Non-pigmented ciliary epithelial cell (primary cell): Measurements from ENCODE around the gene MAP2K7.
"Not testable (repeated sequence)": the region's sequence is repeated elsewhere in the genome, so short reads cannot be mapped to it uniquely, and the experiment has no call there.

Experiments
- DNase-seq: peaks from one replicate; pipeline ENCODE4 v3.0.0-alpha.2; 2010; ENCODE audit warnings: low read depth

Gene MAP2K7

DNA sequence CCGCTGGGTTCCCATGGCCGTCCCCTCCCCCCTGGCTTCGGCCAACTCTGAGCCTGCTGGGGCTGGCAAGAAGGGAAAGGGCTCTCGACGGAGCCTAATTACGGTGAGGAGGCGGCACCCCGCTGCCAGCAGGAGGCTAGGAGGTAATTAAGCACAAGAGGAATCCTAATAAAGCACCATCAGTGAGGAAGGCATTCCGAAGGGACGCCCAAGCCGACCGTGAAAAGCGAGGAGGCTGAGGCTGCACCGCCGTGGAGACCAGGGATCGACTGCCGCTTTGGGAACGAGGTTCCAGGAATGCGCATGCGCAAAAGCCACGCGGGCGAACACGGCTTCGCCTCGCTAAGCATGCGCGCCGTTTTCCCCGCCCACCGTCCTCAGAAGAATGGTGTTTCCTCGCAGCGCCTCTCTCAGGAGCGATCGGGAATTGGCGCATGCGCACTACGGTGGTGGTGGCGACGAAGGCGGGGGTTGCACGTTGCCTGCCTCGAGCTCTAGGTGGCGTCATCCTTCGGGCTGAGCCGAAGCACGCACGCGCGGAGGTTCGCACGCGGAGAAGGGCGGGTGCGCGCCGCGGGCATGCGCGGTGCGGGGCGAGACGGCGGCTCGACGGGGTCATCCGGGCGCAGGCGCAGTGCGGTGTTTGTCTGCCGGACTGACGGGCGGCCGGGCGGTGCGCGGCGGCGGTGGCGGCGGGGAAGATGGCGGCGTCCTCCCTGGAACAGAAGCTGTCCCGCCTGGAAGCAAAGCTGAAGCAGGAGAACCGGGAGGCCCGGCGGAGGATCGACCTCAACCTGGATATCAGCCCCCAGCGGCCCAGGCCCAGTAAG, at the start of gene MAP2K7:
MAP2K7 (plus strand) TSS at position 634 of the 830 bp plus-strand sequence; CDS start at position 702, 68 bp downstream.
- DNase-seq: peak; percentile 89

DNA sequence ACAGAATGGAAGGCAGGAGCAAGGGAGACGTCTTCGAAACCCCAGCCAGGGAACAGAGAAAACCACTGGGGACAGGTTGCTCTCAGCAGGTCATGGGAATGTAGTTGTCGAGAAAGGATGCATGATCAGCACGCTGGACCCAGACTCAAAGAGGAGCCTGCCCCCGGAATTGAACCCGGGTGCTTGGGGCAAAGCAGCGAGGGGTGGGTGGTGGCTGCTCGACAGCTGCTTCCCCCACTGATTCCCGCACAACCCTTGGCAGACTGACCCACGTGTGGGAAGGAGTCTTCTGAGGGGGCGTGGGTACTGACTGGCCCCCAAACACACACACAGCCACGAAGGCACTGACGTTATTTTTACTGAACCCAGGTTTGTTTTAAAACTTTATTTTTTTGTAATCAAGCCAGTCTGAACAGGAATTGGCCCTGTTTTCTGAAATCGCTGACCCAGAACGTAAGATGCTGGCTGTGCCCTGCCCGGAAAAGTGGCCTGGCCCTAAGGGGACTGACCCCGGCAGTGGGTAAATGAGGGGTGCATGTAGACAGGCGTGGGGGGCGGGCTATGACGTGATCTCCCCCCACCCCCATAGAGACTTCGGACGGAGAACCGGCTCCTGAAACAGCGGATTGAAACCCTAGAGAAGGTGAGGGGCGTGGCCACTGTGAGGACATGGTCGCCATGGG, 48.1 kb upstream of the MAP2K7 start:
- no peak for DNase-seq

DNA sequence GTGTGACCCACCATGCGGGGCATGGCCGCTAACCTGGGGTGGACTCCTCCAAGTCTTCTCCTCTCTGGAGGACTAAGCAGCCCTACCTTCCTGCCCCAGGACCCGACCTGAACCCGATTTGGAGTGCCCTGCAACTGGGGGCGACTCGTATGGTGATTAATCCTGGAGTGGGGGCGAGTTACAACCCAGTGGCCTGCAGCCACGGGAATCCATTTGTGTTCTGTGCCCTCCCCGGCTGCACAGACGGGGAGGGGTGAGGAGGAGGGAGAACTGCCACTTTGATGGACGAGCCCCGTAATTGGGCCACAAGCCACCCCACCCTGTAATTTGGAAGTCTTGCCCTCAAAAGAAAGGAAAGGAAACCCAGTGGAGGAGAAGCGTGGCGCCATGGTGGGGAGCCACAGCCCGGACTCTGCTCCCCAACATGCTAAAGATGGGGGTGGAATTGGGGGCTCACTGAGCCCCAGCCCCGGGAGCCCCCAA, 47.5 kb upstream of the MAP2K7 start:
- no peak for DNase-seq

DNA sequence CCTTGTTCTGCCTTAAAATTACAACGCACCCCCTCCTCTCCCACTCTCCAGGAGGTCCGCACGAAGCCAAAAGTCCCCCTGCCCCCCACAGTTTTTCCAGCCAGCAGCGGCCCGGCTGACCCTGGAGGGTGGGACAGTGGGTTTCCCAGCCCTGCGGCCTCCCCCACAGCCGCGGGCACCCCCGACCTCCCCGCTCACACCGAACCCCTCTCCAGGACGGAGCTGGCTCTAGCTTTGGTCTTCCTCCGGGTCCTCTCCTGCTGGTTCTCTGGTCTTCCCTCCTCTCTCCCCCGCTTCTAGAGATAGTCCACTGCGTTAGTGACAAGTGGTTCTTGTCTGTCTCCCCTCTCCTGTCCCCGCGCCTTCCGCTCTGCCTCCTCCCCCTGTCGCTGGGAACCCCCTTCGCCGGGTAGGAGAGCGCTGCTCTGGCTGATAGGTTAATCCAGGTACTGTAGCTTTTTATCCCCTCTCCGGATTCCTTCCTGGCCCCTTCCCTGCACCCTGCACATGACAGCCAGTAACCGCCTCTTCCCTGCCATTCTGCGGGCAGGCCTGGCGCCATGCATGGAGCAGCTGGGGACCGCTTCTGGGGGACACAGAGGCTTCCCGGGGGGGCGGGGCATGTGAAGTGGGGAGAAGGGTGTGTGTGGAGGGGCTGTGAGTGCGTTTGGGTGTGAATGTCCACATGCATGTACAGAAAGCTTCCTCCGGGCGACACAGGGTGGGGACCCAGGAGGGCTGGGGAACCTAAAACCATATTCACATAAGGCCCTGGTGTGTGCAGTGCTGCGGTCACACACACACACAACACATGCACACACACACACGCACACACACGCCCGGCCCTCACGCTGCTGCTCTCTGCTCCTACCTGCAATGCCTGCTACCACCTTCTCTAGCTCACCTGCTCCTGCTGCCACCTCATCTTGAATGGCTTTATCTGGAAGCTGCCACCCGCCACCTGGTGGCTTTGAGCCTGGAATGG, 46.7 kb upstream of the MAP2K7 start:
- DNase-seq: no peak

DNA sequence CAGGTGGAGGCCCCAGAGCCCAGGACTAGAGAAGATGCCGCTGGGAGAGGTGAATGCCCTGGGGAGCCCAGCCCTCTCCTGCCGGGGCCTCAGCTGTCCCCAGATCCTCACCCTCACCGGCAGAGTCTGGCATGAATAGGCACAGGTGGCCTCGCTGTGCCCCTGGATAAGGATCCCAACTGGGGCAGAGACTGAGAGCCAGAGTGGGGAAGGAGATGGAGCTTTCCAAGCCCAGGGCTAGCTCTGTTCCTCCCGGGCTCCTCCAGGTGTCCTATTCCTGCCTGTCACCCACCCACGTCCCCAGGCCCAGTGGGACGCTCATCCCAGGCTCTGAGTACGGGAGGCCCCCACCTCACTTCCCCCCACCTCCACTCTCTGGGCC, 46.0 kb upstream of the MAP2K7 start:
- DNase-seq: no peak

DNA sequence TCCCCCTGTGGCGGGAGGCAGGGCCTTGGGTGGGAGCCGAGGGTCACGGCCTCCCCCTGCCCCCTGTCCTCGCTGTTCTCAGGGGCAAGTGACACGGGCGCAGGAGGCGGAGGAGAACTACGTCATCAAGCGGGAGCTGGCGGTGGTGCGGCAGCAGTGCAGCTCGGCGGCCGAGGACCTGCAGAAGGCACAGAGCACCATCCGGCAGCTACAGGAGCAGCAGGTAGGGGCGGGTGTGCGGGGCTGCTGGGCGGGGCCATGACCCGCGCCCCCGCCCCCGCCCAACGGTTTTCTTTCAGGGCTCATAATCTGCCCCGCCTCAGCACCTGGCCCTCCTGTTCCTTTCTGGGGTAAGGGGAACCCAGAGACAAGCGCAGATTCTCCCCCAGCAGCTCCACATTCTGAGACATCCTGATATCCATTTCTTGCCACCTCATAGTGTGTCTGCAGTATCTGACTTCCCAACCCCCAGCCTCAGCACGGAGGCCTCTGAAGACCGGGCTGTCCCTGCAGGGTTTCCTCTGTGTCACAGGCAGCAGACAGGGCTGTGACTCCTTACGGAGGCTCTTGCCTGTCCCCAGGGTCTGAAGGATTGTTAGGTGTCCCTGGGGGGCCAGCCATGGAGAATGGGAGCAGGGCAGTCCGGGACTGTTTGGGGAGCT, 45.4 kb upstream of the MAP2K7 start:
- DNase-seq: no peak

DNA sequence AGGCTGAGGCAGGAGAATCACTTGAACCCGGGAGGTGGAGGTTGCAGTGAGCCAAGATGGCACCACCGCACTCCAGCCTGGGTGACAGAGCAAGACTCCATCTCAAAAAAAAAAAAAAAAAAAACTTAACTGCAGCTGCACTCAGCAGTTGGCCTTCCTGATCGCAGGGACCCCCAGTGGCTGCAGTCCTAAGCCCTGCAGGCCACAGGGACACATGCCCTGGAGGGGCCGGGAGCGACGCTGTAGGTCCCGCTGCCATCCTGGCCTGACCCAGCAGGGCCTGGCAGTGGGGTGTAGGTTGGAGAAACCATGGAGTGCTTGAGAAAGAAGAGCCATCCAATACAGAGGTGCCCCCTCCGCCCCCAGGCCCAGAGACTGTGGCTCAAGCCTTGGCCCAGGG, 44.6 kb upstream of the MAP2K7 start:
- DNase-seq: not testable (repeated sequence)

DNA sequence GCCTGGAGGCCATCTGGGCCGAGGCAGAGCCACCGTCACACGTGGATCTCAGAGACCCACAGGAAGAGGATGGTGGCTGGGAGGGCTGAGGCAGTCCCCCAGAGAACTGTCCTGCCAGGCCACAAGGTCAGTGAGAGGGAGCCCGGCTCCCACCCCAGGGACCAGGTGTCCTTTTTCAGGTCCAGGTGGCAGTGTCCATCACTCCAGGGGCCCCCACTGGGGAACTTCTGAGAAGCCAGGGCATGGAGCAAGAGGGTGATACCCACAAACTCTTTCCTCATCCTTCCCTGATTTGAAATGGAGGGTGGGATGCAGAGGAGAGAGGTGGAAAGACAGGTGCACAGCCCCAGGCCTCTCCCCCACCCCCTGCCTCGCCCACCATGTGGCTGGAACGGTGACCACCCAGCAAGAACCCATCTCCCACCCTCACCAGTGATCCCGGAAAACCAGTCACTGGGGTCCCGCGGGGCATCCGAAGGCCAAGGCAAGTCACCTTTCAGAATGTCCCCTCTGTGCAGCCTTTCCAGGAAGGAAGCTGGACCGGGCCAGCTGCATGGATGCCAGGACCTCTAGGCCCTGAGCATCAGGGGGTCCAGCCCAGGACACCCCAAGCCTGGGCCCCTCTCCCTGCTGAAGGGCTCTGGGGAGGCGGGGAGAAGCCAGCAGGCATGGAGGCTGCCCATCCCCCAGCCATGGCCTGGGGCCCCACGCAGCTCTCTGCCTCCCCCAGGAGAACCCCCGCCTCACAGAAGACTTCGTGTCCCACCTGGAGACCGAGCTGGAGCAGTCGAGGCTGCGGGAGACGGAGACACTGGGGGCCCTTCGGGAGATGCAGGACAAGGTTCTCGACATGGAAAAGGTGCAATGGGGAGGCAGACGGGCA, 43.6 kb upstream of the MAP2K7 start:
- DNase-seq: no peak

DNA sequence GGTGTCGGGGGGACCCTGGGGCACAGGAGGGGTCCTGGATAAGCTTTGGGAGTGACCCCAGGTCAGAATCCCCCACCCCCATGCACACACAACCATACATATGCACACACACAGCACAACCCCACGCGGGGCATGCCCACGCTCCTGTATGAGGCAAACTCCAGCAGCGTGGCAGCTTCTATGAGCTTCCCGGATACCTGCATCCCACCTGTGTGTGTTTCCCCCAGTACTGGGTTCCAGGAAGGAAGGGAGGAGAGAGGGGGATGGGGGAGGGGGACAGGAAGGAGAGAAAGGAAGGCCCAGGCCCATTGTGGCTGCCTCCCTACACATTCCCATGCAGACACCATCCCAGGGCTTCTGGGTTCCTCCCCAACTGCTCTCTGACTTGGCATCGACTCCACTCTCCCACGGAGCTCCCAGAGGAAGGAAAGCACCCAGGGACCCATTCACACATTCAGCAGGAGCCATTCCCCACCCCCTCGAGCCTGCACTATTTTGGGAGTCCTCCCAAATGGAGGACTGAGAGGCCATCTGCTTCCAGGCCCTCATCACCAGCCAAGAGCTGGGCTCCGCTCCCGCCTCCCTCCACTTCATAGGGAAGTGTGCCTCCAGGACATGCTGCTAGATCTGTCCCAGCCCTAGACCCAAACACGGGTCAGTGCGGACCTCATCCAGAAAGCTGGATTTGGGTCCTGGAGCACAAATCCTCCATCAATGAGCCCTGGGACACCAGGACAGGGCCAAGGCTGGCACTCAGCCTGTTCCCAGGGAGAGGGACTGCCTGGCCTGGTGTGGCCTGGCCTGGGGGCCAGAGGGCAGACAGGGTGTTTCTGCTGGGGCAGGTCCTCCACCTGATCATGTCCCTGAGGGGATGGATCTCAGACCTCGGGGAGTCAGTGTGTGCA, 42.7 kb upstream of the MAP2K7 start:
- no peak for DNase-seq

DNA sequence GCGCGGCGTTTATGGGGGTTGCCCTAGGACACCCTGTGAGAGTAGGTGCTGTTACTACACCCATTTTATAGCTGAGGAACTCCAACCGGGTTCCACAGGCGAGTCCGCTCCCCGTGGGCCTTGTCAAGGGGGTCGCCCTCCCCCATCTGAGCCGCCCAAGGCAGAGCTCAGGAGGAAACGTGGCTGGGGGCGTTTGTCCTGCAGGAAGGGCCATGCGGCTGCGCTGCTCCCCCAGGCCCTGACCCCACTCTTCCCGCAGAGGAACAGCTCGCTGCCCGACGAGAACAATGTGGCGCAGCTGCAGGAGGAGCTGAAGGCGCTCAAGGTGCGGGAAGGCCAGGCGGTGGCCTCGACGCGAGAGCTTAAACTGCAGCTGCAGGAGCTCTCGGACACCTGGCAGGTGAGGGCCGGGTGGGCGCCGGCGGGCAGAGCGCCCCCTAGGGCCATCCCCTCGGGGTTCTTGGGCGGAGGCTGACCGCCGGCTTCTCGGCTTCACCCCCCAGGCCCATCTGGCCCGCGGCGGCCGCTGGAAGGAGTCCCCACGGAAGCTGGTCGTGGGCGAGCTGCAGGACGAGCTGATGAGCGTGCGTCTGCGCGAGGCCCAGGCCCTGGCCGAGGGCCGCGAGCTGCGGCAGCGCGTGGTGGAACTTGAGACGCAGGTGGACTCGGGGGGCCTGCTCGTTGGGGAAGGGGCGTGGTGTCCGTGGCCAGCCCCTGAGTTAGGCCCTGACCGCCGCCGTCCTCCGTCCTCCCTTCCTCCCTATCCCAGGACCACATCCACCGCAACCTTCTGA, 41.9 kb upstream of the MAP2K7 start:
- DNase-seq: no peak

DNA sequence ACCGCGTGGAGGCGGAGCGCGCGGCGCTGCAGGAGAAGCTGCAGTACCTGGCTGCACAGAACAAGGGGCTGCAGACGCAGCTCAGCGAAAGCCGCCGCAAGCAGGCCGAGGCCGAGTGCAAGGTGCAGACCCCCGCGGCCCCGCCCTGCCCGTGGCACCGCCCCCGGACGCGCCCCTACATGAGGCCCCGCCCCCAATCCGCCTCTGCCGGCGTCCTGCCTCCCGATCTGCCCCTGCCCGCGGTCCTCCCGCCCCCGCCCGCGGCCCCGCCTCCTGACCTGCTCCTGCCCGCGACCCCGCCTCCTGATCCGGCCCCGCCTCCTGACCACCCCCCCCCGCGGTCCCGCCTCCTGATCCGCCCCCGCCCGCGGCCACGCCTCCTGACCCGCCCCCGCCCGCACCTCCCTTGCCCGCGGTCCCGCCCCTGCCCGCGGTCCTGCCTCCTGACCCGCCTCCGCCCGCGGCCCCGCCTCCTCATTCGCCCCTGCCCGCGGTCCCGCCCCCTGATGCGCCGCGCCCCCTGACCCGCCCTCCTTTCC, 41.2 kb upstream of the MAP2K7 start:
- DNase-seq: no peak

DNA sequence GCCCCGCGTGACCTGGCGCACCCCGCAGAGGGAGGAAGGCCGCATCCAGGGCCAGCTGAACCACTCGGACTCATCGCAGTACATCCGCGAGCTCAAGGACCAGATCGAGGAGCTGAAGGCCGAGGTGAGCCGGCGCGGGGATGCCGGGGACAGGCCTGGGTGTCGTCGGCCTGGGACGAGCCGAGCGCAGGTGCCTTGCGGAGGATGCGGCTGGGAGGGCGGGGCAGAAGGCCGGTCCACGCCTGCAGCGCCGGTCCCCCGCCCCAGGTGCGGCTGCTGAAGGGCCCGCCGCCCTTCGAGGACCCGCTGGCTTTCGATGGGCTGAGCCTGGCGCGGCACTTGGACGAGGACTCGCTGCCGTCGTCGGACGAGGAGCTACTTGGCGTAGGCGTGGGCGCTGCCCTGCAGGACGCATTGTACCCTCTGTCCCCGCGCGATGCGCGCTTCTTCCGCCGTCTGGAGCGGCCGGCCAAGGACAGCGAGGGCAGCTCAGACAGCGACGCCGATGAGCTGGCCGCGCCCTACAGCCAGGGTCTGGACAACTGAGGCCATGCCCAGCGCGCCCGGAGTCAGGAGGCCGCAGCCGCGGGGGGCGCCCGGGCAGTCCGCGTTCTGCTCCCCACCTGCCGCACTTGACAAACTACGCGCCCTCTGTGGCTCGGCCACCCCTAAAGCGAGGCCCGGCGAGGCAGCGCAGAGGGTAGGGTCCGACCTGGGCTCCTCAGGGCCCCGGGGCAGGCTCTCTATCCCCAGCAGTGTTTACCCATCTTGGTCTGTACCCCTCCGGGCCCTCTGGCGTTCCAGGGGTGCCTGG, 40.3 kb upstream of the MAP2K7 start:
- no peak for DNase-seq

DNA sequence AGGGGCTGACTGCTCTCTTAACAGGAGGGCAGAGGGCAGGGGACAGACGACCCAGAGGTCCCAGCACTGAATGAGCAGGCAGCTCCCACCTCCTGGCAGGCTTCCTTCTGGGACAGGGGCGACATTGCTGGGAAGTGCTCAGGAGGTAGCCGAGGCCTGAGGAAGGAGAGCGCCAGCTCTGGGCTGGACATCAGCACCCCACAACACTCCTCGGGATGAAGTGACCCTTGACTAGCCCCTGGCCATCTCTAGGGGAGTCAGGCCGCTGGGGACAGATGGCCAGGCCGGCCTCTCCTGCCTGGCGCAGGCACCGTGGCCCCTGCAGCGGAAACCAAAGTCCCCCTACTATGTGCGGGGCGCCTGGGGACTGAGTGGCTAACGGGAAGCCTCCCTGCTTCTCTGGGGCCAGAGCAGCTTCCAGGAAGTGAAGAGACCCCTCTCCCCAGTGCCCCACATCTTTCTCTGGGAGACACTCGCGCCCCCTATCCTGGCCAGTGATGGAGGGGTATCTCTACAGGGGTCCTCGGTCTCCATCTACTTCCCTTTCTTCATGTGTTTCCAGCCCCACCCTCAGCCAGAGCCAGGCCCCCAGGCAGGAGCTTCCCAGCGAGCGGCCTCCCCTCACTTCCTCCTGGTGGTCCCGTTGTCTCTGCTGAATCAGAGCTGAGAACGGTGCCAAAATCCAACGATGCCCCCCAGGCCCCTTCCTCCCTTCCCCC, 39.5 kb upstream of the MAP2K7 start:
- DNase-seq: no peak

DNA sequence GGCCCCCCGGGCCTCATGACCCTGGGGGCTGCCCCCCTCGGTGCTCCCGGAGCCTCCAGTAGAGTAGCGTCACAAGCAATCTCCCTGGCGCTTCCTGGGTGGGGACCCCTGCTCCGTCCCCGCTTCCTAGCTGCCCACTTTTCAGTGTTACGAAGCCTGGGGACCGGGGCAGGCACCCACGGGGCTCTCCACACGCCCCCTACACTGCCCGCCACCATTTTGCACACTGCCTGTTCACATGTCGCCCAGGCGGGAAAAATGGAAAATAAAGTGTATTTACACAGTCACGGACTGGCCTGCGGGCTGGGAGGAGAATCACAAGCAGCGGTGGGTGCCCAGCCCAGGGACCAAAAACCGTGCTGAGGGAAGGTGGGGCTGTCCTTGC, 39.0 kb upstream of the MAP2K7 start:
- DNase-seq: no peak

DNA sequence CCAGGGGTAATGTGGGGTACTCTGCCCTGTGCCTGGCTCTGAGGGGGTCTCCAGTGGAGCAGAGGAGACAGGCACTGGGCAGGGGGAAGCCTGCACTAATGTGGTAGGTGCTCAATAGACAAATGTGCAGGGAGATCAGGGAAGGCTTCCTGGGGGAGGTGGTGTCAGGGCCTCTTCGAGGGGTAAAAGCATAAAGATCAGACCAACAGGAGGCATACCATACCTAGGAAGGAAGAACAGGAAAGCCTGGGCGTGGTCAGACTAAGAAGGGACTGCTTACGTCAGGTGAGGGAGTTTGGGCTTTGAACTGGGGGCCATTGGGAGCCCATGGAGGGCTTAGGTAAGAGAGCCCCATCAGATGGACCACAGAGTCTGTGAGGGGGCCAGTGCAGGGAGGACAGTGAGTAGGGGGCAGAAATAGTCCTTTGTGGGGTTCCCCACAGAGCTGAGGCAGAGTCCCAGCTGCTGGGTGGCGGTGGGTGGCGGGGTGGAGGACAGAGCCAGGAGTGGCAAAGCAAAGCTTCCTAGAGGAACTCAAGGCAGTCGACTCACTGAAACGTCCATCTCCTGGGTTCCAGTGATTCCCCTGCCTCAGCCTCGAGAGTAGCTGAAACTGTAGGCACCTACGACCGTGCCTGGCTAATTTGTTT, 38.3 kb upstream of the MAP2K7 start:
- DNase-seq: no peak

DNA sequence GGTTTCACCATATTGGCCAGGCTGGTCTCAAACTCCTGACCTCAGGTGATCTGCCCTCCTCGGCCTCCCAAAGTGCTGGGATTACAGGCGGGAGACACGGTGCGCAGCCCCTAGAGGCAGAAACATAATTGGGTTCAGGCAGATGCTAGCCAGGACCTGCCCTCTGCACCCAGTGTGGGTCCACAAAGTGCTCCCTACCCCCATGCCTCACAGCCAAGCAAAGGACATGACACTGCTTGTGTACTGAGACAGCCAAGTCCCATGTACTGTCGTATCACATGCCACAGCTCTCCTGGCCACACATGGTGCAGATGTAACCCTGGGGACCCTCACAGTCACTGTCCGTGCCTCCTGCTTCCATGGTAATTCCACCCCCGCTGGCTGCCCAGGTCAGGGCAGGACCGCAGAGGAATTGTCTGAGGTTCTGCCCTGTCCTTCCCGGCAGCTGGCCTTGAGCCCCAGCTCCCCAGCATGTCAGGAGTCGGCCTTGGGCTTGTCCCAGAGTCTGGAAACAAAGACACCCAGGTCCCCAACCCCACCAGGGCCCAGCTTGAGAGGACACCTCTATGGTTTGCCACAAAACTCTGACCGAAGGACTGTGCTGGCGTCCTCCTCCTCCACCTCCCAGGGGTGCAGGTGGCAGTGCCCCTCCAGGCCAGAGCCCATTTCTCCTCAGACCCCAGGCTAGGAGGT, 37.1 kb upstream of the MAP2K7 start:
- DNase-seq: no peak
